Epithelial cell of proximal tubule (primary cell): ENCODE results near the gene UNC13D. TPM values are rescaled to one million over a fixed set of nuclear protein-coding genes. Genes with fewer than 3 reads are reported as not detected.

Experiments
- DNase-seq: peaks from one replicate; pipeline ENCODE4 v3.0.0-alpha.2; 2011; ENCODE audit warnings: low read depth
- H3K4me3 ChIP-seq: 2 replicates; pipeline ENCODE4 v1.5.1; 2011; ENCODE audit warnings: low read depth, mild to moderate bottlenecking, low read length
- CTCF ChIP-seq: conservative IDR thresholded peaks from 2 replicates; pipeline ENCODE4 v1.5.1; 2012; ENCODE audit warnings: low read depth, mild to moderate bottlenecking, low read length
- total RNA-seq: library from RNA; depleted of rRNA; stranded (reverse); fragments of >200 nt; gene quantifications from 2 replicates; pipeline ENCODE4 v1.2.3, GENCODE V29; 2015

Gene UNC13D
- total RNA-seq, 1 donor from 2014 or later = 9.2 TPM

GRCh38 chr17:75877752-75878173 lies 33.6 kb upstream of the UNC13D start:
- peak overlapping the region; percentile 66 for H3K4me3 ChIP-seq
- DNase-seq = no peak
- peak; percentile 42 for TF ChIP-seq CTCF

- peak; percentile 87 for DNase-seq
- TF ChIP-seq CTCF = no peak
- peak overlapping the region; percentile 66 for H3K4me3 ChIP-seq
These were observed 32.9 kb upstream of the UNC13D start for GRCh38 chr17:75876938-75877751.

GRCh38 chr17:75876190-75876937 lies 32.2 kb upstream of the UNC13D start:
- TF ChIP-seq CTCF = peak; percentile 32
- peak overlapping the region; percentile 66 for H3K4me3 ChIP-seq
- no peak for DNase-seq

GRCh38 chr17:75875940-75876189 lies 31.7 kb upstream of the UNC13D start:
- H3K4me3 ChIP-seq = peak overlapping the region; percentile 66

GRCh38 chr17:75875182-75875939 lies 31.2 kb upstream of the UNC13D start:
- peak overlapping the region; percentile 66 for H3K4me3 ChIP-seq
- no peak for DNase-seq
- no peak for TF ChIP-seq CTCF

More at GRCh38 chr17:75875940-75876189, 31.7 kb upstream of the UNC13D start:
- no peak for DNase-seq
- TF ChIP-seq CTCF = no peak

- TF ChIP-seq CTCF = no peak
- no peak overlapping the region for H3K4me3 ChIP-seq
- no peak for DNase-seq
These were observed 30.3 kb upstream of the UNC13D start for GRCh38 chr17:75874323-75875181.
